OCI-LY7 (cell line): ENCODE results near the gene APOA1. TPM values are rescaled to one million over a fixed set of nuclear protein-coding genes. Genes with fewer than 3 reads are reported as not detected.

Source experiments
- BruUV-seq: library from RNA; stranded (reverse); fragments of 400-500 nt; replicated peaks from 2 replicates; lab custom pipeline; 2021; lab: Mats Ljungman, UMichigan
- CTCF ChIA-PET: fragments of 300-600 bp; sonication (Branson Sonifier 250); formaldehyde crosslinking; loops from one replicate; lab custom pipeline; 2022; ENCODE audit warnings: antibody characterized with exemption; ENCODE audit not compliant: unreplicated experiment; lab: Charles Lee
- POLR2A ChIA-PET: fragments of 300-600 bp; sonication (Branson Sonifier 250); formaldehyde crosslinking; loops from one replicate; lab custom pipeline; 2022; ENCODE audit warnings: antibody characterized with exemption; lab: Charles Lee
- DNase-seq: peaks from one replicate; pipeline ENCODE4 v3.0.0-alpha.2; 2015; ENCODE audit warnings: low spot score
- H2AFZ ChIP-seq: fragments of 200-600 bp; sonication (generic), shearing (Covaris generic); 2 replicates; pipeline ENCODE4 v1.6.1; 2014; ENCODE audit warnings: mild to moderate bottlenecking, antibody characterized with exemption, low read length, moderate library complexity
- H3K27ac ChIP-seq: fragments of 200-600 bp; sonication (generic); 2 replicates; pipeline ENCODE4 v1.5.1; 2014; ENCODE audit warnings: mixed run types, low read depth, mild to moderate bottlenecking, moderate library complexity, low read length, inconsistent platforms; ENCODE audit not compliant: poor library complexity, severe bottlenecking
- H3K36me3 ChIP-seq: fragments of 200-600 bp; sonication (generic); 2 replicates; pipeline ENCODE4 v1.6.1; 2014; ENCODE audit warnings: mild to moderate bottlenecking, antibody characterized with exemption, low read length, moderate library complexity, mixed read lengths; ENCODE audit not compliant: insufficient read depth
- H3K4me1 ChIP-seq: fragments of 200-600 bp; sonication (generic); 2 replicates; pipeline ENCODE4 v1.5.1; 2014; ENCODE audit warnings: mild to moderate bottlenecking, low read length; ENCODE audit not compliant: insufficient read depth, poor library complexity, severe bottlenecking
- H3K4me2 ChIP-seq: fragments of 200-600 bp; sonication (generic); 2 replicates; pipeline ENCODE4 v1.6.1; 2014; ENCODE audit warnings: mild to moderate bottlenecking, low read length
- H3K4me3 ChIP-seq: fragments of 200-600 bp; sonication (generic); 2 replicates; pipeline ENCODE4 v1.5.1; 2014; ENCODE audit warnings: mild to moderate bottlenecking, low read depth, low read length; ENCODE audit not compliant: poor library complexity, severe bottlenecking
- H3K79me2 ChIP-seq: fragments of 200-600 bp; sonication (generic); 2 replicates; pipeline ENCODE4 v1.6.1; 2016; ENCODE audit warnings: low read depth, mild to moderate bottlenecking, low read length, moderate library complexity, mixed read lengths; ENCODE audit not compliant: insufficient read depth
- H3K9me2 ChIP-seq: fragments of 200-600 bp; sonication (generic); 2 replicates; pipeline ENCODE4 v1.6.1; 2016; ENCODE audit warnings: mild to moderate bottlenecking, low read length, mixed read lengths; ENCODE audit not compliant: insufficient read depth
- H3K9me3 ChIP-seq: fragments of 200-600 bp; sonication (generic); 2 replicates; pipeline ENCODE4 v1.6.1; 2014; ENCODE audit warnings: mild to moderate bottlenecking, mixed run types, low read length, mixed read lengths
- H4K20me1 ChIP-seq: fragments of 200-600 bp; sonication (generic); 2 replicates; pipeline ENCODE4 v1.6.1; 2014; ENCODE audit warnings: mild to moderate bottlenecking, antibody characterized with exemption, low read length, moderate library complexity, mixed read lengths; ENCODE audit not compliant: insufficient read depth
- EZH2phosphoT487 ChIP-seq: fragments of 200-600 bp; sonication (generic); IDR thresholded peaks from 2 replicates; pipeline ENCODE4 v1.6.1; 2018; ENCODE audit warnings: low read depth, borderline replicate concordance, mild to moderate bottlenecking, mixed run types, antibody characterized with exemption, low read length, moderate library complexity, mixed read lengths
- intact Hi-C: fragments of 100-400 bp; cut with micrococcal nuclease; formaldehyde crosslinking; loops from one replicate; pipeline ENCODE4 v1.10.0; 2022; ENCODE audit not compliant: unreplicated experiment
- total RNA-seq, 2 experiments: library from RNA; depleted of rRNA in 1 of 2; stranded (reverse); fragments of >200 nt in 1 of 2; shearing (Covaris generic) in 1 of 2; gene quantifications; 2 replicates each; pipeline ENCODE4 v1.2.3, GENCODE V29; 2014 to 2022
- TF ChIP-seq, protein P1 (sequence below): fragments of 200-600 bp; sonication (generic); conservative IDR thresholded peaks from 2 replicates; pipeline ENCODE4 v1.5.1; 2014; ENCODE audit warnings: mild to moderate bottlenecking, antibody characterized with exemption, low read length, moderate library complexity, mixed read lengths

APOA1 gene
- total RNA-seq, 2 experiments from 2014 or later: 0.22 TPM; not detected in 1

DNA sequence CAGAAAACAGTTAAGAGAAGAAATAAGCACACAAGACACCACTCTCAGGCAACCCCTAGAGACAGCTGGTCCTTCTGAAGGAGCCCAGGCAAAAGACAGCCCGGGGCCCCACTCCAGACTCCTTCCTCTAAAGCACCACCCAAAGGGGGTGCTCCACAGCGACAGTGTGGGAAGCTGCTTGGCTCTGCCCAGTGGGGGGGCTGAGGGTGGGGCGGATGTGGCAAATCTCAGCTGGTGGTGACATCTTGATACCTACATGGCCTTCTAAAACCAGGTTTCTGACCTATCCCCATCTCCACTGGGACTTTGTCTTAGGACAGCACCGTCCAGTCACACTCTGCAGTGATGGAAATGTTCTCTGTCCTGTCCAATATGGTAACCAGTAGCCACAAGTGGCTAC, 10.2 kb upstream of the APOA1 start:
- H3K4me2 ChIP-seq: no peak overlapping the region
- no peak overlapping the region for H2AFZ ChIP-seq
- no peaks in the 10 kb centered on the region for H3K9me3 ChIP-seq
- H3K79me2 ChIP-seq: no peaks in the 10 kb centered on the region
- H3K27ac ChIP-seq: no peak overlapping the region
- POLR2A ChIA-PET: no interaction called here
- H3K9me2 ChIP-seq: no peaks in the 10 kb centered on the region
- TF ChIP-seq, protein P1, sequence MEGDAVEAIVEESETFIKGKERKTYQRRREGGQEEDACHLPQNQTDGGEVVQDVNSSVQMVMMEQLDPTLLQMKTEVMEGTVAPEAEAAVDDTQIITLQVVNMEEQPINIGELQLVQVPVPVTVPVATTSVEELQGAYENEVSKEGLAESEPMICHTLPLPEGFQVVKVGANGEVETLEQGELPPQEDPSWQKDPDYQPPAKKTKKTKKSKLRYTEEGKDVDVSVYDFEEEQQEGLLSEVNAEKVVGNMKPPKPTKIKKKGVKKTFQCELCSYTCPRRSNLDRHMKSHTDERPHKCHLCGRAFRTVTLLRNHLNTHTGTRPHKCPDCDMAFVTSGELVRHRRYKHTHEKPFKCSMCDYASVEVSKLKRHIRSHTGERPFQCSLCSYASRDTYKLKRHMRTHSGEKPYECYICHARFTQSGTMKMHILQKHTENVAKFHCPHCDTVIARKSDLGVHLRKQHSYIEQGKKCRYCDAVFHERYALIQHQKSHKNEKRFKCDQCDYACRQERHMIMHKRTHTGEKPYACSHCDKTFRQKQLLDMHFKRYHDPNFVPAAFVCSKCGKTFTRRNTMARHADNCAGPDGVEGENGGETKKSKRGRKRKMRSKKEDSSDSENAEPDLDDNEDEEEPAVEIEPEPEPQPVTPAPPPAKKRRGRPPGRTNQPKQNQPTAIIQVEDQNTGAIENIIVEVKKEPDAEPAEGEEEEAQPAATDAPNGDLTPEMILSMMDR: no peak
- TF ChIP-seq EZH2phosphoT487: no peak
- CTCF ChIA-PET: no interaction called here
- intact Hi-C loops: no loop called here
- H3K4me3 ChIP-seq: no peak overlapping the region
- H4K20me1 ChIP-seq: no peaks in the 10 kb centered on the region
- no TSS peak for BruUV-seq
- peaks cover 77% of the 10 kb centered on the region for H3K36me3 ChIP-seq
- H3K4me1 ChIP-seq: peaks cover 9% of the 10 kb centered on the region
- no peak for DNase-seq

- intact Hi-C loops: no loop called here
- Histone ChIP-seq H3K9me2 (no peaks in the 10 kb centered on the region), H3K4me2 (no peak overlapping the region), H3K27ac (no peak overlapping the region), H3K4me3 (no peak overlapping the region), H3K9me3 (no peaks in the 10 kb centered on the region), H4K20me1 (no peaks in the 10 kb centered on the region), H2AFZ (no peak overlapping the region), H3K79me2 (no peaks in the 10 kb centered on the region), H3K36me3 (peaks cover 62% of the 10 kb centered on the region), H3K4me1 (no peaks in the 10 kb centered on the region)
- DNase-seq: no peak
- POLR2A ChIA-PET: no interaction called here
- no TSS peak for BruUV-seq
- CTCF ChIA-PET: no interaction called here
- TF ChIP-seq, protein P1: no peak
- no peak for TF ChIP-seq EZH2phosphoT487
These were observed 7.3 kb upstream of the APOA1 start for GRCh38 chr11:116844722-116845121.

GRCh38 chr11:116843661-116844060, 6.2 kb upstream of the APOA1 start:
- Histone ChIP-seq H3K4me1 (no peaks in the 10 kb centered on the region), H4K20me1 (no peaks in the 10 kb centered on the region), H3K27ac (no peak overlapping the region), H3K4me2 (no peak overlapping the region), H3K9me2 (no peaks in the 10 kb centered on the region), H3K79me2 (no peaks in the 10 kb centered on the region), H3K36me3 (peaks cover 52% of the 10 kb centered on the region), H2AFZ (no peak overlapping the region), H3K4me3 (no peak overlapping the region), H3K9me3 (no peaks in the 10 kb centered on the region)
- TF ChIP-seq EZH2phosphoT487: no peak
- TF ChIP-seq, protein P1: no peak
- intact Hi-C loops: no loop called here
- BruUV-seq: no TSS peak
- no peak for DNase-seq
- POLR2A ChIA-PET: no interaction called here
- CTCF ChIA-PET: no interaction called here
